Measurements from ENCODE around the gene MEIS2. TPM values are rescaled to one million over a fixed set of nuclear protein-coding genes. Genes with fewer than 3 reads are reported as not detected.

Gene MEIS2
- total RNA-seq, 6 experiments from 2014 or later = 31.8 to 48.0 (median 42.8) TPM

DNA sequence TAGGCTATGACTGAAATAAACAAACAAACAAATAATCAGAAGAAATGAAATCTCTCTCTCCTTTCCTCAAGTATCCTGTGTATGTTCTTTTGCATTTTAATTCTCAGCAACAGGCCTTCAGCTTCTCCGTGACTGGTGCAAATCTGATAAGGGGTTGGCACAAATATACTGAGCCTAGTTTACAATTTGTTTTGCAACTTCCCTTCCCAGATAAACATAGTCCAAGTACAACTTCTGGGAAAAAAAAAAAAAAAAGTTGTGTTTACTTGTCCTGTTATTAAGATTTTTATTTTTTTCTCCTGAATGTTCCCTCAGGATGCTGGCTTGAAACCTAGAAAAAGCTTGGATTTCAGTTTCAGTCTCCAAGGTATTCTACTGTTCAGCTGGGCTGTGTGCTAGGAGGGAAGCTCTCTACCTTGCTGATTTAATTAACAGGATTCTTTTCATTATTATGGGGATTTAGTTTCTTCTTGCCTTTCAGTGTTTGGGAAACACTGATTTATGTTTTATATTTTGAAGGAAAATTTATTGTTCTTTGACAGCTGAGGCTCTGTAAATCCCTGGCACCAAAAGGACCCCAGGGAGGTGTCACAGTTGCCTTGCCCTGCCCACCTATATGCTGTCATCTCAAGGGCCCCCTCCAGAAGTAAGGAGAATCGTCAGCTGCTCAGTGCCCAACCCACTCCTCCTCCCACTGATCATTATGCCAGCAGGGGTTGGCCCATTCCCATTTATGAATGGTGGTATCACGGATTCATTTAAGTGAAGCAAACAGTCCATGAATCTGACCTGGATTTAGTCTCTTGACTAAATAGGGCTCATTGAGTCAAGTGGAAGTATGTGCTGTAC lies 185.2 kb downstream of the MEIS2 start:
- Mint-ChIP-seq H3K27ac (no peak overlapping the region), H3K27me3 (ENCODE audit: insufficient read depth) (no peaks in the 10 kb centered on the region; the same call in 1 of the 2 replicates), H3K36me3 (ENCODE audit: low read depth) (peaks cover 41% of the 10 kb centered on the region), H3K9me3 (no peaks in the 10 kb centered on the region), H3K4me1 (ENCODE audit: low read depth) (peaks cover 34% of the 10 kb centered on the region), H3K4me3 (no peak overlapping the region)
- TF ChIP-seq, protein P1, sequence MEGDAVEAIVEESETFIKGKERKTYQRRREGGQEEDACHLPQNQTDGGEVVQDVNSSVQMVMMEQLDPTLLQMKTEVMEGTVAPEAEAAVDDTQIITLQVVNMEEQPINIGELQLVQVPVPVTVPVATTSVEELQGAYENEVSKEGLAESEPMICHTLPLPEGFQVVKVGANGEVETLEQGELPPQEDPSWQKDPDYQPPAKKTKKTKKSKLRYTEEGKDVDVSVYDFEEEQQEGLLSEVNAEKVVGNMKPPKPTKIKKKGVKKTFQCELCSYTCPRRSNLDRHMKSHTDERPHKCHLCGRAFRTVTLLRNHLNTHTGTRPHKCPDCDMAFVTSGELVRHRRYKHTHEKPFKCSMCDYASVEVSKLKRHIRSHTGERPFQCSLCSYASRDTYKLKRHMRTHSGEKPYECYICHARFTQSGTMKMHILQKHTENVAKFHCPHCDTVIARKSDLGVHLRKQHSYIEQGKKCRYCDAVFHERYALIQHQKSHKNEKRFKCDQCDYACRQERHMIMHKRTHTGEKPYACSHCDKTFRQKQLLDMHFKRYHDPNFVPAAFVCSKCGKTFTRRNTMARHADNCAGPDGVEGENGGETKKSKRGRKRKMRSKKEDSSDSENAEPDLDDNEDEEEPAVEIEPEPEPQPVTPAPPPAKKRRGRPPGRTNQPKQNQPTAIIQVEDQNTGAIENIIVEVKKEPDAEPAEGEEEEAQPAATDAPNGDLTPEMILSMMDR (IDR thresholded peaks at IDR 0.05) = no peak
- no peak for DNase-seq

DNA sequence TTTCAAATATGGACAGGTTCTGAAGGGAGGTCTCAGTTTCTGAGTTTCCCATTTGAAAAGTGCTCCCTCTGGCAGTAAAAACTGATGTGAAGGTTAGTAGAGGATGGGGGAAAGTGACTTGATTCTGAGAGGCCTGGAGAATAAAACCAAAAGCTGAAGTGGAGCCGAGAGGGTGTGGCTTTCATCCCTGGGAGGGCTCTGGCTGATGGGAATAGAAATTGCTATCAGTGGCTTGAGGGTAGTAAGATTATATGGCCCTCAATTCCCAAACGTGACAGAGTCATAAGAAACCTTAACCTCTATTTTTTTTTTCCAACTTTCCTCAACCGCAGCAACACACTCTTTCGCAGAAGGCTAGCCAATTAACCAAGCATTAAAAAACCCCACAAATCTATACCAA lies 185.9 kb downstream of the MEIS2 start:
- DNase-seq = no peak
- H3K27me3 Mint-ChIP-seq (ENCODE audit: insufficient read depth) = no peaks in the 10 kb centered on the region; the same call in 1 of the 2 replicates
- no peaks in the 10 kb centered on the region for H3K9me3 Mint-ChIP-seq
- no peak overlapping the region for H3K27ac Mint-ChIP-seq
- peaks cover 40% of the 10 kb centered on the region for H3K4me1 Mint-ChIP-seq (ENCODE audit: low read depth)
- no peak overlapping the region for H3K4me3 Mint-ChIP-seq
- TF ChIP-seq, protein P1 (IDR thresholded peaks at IDR 0.05) = no peak
- peaks cover 44% of the 10 kb centered on the region for H3K36me3 Mint-ChIP-seq (ENCODE audit: low read depth)

DNA sequence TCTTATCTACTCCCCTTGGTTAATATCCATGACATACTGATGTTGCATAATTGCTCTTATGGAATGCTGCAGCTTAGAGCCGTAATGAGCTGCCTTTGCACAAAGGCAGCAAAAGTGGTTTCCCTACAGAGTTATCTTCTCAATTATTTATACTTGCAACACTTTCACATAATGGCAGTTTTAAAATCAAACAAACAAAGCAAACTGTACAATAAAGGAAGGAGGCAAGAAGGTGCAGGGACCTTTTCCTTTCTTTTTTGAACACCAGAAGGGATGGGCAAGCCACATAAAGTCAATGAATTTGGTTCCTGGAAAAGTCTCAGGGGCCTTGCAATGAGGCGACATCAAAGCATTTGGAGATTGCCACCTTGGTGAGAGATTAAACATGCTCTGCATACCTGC lies 188.0 kb downstream of the MEIS2 start:
- TF ChIP-seq, protein P1 (IDR thresholded peaks at IDR 0.05) = no peak
- no peak for DNase-seq
- Mint-ChIP-seq H3K27ac (peak overlapping the region; percentile 48; the same call in 1 of the 2 replicates), H3K27me3 (ENCODE audit: insufficient read depth) (no peaks in the 10 kb centered on the region; the same call in 1 of the 2 replicates), H3K4me1 (ENCODE audit: low read depth) (peaks cover 31% of the 10 kb centered on the region), H3K4me3 (no peak overlapping the region), H3K36me3 (ENCODE audit: low read depth) (peaks cover 31% of the 10 kb centered on the region), H3K9me3 (no peaks in the 10 kb centered on the region)

DNA sequence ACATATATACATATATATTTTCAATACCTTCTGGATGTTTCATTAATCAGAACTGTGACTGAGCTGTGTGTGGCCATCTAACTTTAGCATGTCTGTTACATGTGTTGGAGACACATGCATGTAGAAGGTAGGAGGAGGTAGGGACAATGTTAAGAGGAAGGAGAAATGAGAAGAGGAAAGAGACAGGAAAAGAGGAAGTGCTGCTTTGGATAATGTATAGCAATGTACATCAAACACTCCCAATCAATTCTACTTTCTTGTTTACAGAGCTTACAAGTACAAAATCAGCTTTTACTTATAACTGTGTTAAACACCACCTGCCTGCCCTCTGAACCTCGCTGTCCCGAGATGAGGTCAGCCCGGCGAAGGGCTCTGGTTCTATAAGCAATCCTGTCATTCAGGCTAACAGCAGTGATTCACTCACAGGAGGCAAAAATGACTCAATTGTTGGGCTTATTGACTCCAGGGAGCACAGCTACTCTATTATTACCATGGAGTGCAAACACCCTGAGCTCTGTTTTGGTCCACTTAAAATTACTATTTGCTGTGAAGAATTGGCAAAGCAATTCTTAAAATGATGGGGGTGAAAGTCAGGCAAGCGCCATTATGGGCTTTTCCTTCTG lies 188.9 kb downstream of the MEIS2 start:
- peak; percentile 62 for DNase-seq
- Mint-ChIP-seq H3K9me3 (no peaks in the 10 kb centered on the region), H3K27ac (peak overlapping the region; percentile 19), H3K4me1 (ENCODE audit: low read depth) (peaks cover 30% of the 10 kb centered on the region), H3K36me3 (ENCODE audit: low read depth) (peaks cover 26% of the 10 kb centered on the region), H3K27me3 (ENCODE audit: insufficient read depth) (no peaks in the 10 kb centered on the region; the same call in 1 of the 2 replicates), H3K4me3 (no peak overlapping the region)
- TF ChIP-seq, protein P1 (IDR thresholded peaks at IDR 0.05) = no peak

DNA sequence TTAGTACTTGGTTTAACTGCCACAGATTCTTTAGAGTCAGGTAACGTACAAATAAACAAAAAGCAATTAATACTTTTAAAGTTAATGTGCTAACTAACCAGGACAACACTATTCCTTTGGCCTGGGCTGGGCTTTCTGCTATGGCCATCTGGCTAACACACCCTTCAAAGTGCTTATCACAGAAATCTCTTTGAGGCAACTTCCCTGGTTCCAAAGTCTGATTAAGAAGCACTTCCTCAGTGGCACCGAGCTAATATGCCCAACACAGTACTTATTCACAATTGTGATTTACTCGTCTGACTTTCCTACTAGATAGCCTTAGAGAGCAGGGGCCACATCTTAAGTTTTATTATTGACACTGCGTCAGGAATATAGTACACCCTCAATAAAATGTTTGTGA lies 191.4 kb downstream of the MEIS2 start:
- TF ChIP-seq, protein P1 (IDR thresholded peaks at IDR 0.05) = no peak
- Mint-ChIP-seq H3K27ac (no peak overlapping the region), H3K27me3 (ENCODE audit: insufficient read depth) (no peaks in the 10 kb centered on the region), H3K9me3 (no peaks in the 10 kb centered on the region), H3K36me3 (ENCODE audit: low read depth) (peaks cover 11% of the 10 kb centered on the region), H3K4me3 (no peak overlapping the region), H3K4me1 (ENCODE audit: low read depth) (peaks cover 30% of the 10 kb centered on the region)
- no peak for DNase-seq

All from HFFc6 (cell line).